Testis (tissue), 3 donors: ENCODE data around the gene PLEK2. TPM values are rescaled to one million over a fixed set of nuclear protein-coding genes. Genes with fewer than 3 reads are reported as not detected.

Experiments
- DNase-seq: peaks from one replicate; pipeline ENCODE4 v3.0.0-alpha.2; 2019
- H3K27ac ChIP-seq, 2 donors: fragments of 200-600 bp; sonication (generic); one replicate each; pipeline ENCODE4 v1.5.1; 2019
- H3K27me3 ChIP-seq: fragments of 200-600 bp; sonication (generic); one replicate; pipeline ENCODE4 v1.5.1; 2019
- H3K36me3 ChIP-seq: fragments of 200-600 bp; sonication (generic); one replicate; pipeline ENCODE4 v1.5.1; 2017; ENCODE audit warnings: low read depth; ENCODE audit errors: missing control alignments
- H3K4me1 ChIP-seq: fragments of 200-600 bp; sonication (generic); one replicate; pipeline ENCODE4 v1.5.1; 2019
- H3K4me3 ChIP-seq, 2 donors: fragments of 200-600 bp; sonication (generic); one replicate each; pipeline ENCODE4 v1.5.1; 2017 to 2019
- H3K9me3 ChIP-seq: fragments of 200-600 bp; sonication (generic); one replicate; pipeline ENCODE4 v1.5.1; 2017
- CTCF ChIP-seq, 3 experiments: fragments of 450-650 bp in 2 of 3; fragments of 200-600 bp in 1 of 3; sonication (generic) in 1 of 3; IDR thresholded peaks; one replicate each; pipeline ENCODE4 v1.5.1; 2016 to 2019; ENCODE audit warnings: antibody characterized with exemption in 3 of 3, mild to moderate bottlenecking in 2 of 3, moderate library complexity in 1 of 3
- POLR2A ChIP-seq: fragments of 450-650 bp; IDR thresholded peaks from one replicate; pipeline ENCODE4 v1.6.1; 2017; ENCODE audit warnings: antibody characterized with exemption, mild to moderate bottlenecking, moderate library complexity
- WGBS, 2 donors: methylation state at CpG; one replicate each; pipeline ENCODE4 v1.1.5; 2018; 5-methylcytosine and 5-hydroxymethylcytosine counted together
- intact Hi-C: fragments of 100-400 bp; cut with DNase I; formaldehyde crosslinking; loops from one replicate; pipeline ENCODE4 v1.15.1; 2023; ENCODE audit warnings: low total_unique reads
- polyA plus RNA-seq: library from polyadenylated mRNA; stranded (reverse); fragments of 350-450 nt; fragmentation: Illumina TruSeq; extraction: RNeasy Lipid Tissue Mini Kit (QIAGEN cat#74804); gene quantifications from one replicate; pipeline ENCODE4 v1.2.3, GENCODE V29; 2014; ENCODE audit warnings: low read depth, low replicate concordance; ENCODE audit not compliant: insufficient read depth
- total RNA-seq, 2 donors: library from RNA; depleted of rRNA; stranded (reverse); fragments of >200 nt; gene quantifications; one replicate each; pipeline ENCODE4 v1.2.3, GENCODE V29; 2016

Gene PLEK2
- total and polyA plus RNA-seq, 3 donors from 2014 or later = 4.2 to 7.1 (median 5.7) TPM

GRCh38 chr14:67397536-67397935 lies 14.4 kb downstream of the PLEK2 start:
- no peak for DNase-seq
- Histone ChIP-seq H3K4me1 (peaks cover 8% of the 10 kb centered on the region), H3K9me3 (no peaks in the 10 kb centered on the region), H3K27me3 (no peaks in the 10 kb centered on the region), H3K27ac (no peak overlapping the region), H3K36me3 (no peaks in the 10 kb centered on the region), H3K4me3 (no peak overlapping the region)
- WGBS, 2 donors = 97 to 100% methylated on average over 8 to 9 of the region's 9 CpGs
- TF ChIP-seq CTCF (IDR thresholded peaks at IDR 0.05) = no peak
- TF ChIP-seq POLR2A = no peak
- intact Hi-C loops = no loop called here

- H3K4me1 ChIP-seq = peaks cover 10% of the 10 kb centered on the region
- no peak overlapping the region for H3K27ac ChIP-seq
- DNase-seq = no peak
- H3K27me3 ChIP-seq = no peaks in the 10 kb centered on the region
- no peaks in the 10 kb centered on the region for H3K9me3 ChIP-seq
- TF ChIP-seq CTCF (IDR thresholded peaks at IDR 0.05) = no peak
- no peak for TF ChIP-seq POLR2A
- H3K36me3 ChIP-seq = no peaks in the 10 kb centered on the region
- intact Hi-C loops = no loop called here
- 59 to 69% methylated on average over 2 of the region's 2 CpGs for WGBS, 2 donors
- no peak overlapping the region for H3K4me3 ChIP-seq
These were observed 15.5 kb downstream of the PLEK2 start for GRCh38 chr14:67396381-67396970.

- no peak overlapping the region for H3K27ac ChIP-seq
- peaks cover 10% of the 10 kb centered on the region for H3K4me1 ChIP-seq
- H3K4me3 ChIP-seq = no peak overlapping the region
- TF ChIP-seq CTCF (IDR thresholded peaks at IDR 0.05) (no peak), POLR2A (no peak)
- intact Hi-C loops = no loop called here
- no peaks in the 10 kb centered on the region for H3K36me3 ChIP-seq
- no peaks in the 10 kb centered on the region for H3K27me3 ChIP-seq
- DNase-seq = no peak
- H3K9me3 ChIP-seq = no peaks in the 10 kb centered on the region
- 89 to 93% methylated on average over 5 of the region's 5 CpGs for WGBS, 2 donors
These were observed 16.1 kb downstream of the PLEK2 start for GRCh38 chr14:67395876-67396189.

GRCh38 chr14:67395086-67395875 lies 16.7 kb downstream of the PLEK2 start:
- WGBS, 2 donors = 81 to 84% methylated on average over 13 to 16 of the region's 16 CpGs
- no peaks in the 10 kb centered on the region for H3K27me3 ChIP-seq
- intact Hi-C loops = no loop called here
- no peak for DNase-seq
- no peak for TF ChIP-seq POLR2A
- TF ChIP-seq CTCF (IDR thresholded peaks at IDR 0.05) = no peak
- peaks cover 10% of the 10 kb centered on the region for H3K4me1 ChIP-seq
- H3K36me3 ChIP-seq = no peaks in the 10 kb centered on the region
- no peaks in the 10 kb centered on the region for H3K9me3 ChIP-seq
- H3K4me3 ChIP-seq = no peak overlapping the region
- no peak overlapping the region for H3K27ac ChIP-seq

- H3K4me3 ChIP-seq = no peak overlapping the region
- intact Hi-C loops = no loop called here
- DNase-seq = no peak
- no peak overlapping the region for H3K27ac ChIP-seq
- H3K36me3 ChIP-seq = no peaks in the 10 kb centered on the region
- no peaks in the 10 kb centered on the region for H3K27me3 ChIP-seq
- 76 to 79% methylated on average over 6 of the region's 6 CpGs for WGBS, 2 donors
- peaks cover 10% of the 10 kb centered on the region for H3K4me1 ChIP-seq
- TF ChIP-seq POLR2A (no peak), CTCF (IDR thresholded peaks at IDR 0.05) (no peak)
- H3K9me3 ChIP-seq = no peaks in the 10 kb centered on the region
These were observed 18.3 kb downstream of the PLEK2 start for GRCh38 chr14:67393689-67394088.
